Upper lobe of left lung (tissue), 6 donors: Measurements from ENCODE around the gene HIPK1. TPM values are rescaled to one million over a fixed set of nuclear protein-coding genes. Genes with fewer than 3 reads are reported as not detected.

Experiments used
- ATAC-seq, 2 donors: fragments of 200-7000 bp; cut with Tn5 transposase; one replicate each; pipeline ENCODE4 v1.9.1; 2022; ENCODE audit warnings: mild to moderate bottlenecking in 2 of 2, moderate library complexity in 2 of 2; ENCODE audit not compliant: low FRiP score in 2 of 2
- DNase-seq, 2 donors: peaks; one replicate each; pipeline ENCODE4 v3.0.0-alpha.2; 2019 to 2020
- H3K27ac ChIP-seq, 4 donors: fragments of 200-600 bp; sonication (generic); one replicate each; pipeline ENCODE4 v1.5.1; 2016 to 2019
- H3K27me3 ChIP-seq, 4 donors: fragments of 200-600 bp; sonication (generic); one replicate each; pipeline ENCODE4 v1.5.1; 2017 to 2019
- H3K36me3 ChIP-seq, 4 donors: fragments of 200-600 bp; sonication (generic); one replicate each; pipeline ENCODE4 v1.5.1; 2016 to 2019
- H3K4me1 ChIP-seq, 4 donors: fragments of 200-600 bp; sonication (generic); one replicate each; pipeline ENCODE4 v1.5.1; 2018 to 2019
- H3K4me3 ChIP-seq, 4 donors: fragments of 200-600 bp; sonication (generic); one replicate each; pipeline ENCODE4 v1.5.1; 2017 to 2019; ENCODE audit warnings: mild to moderate bottlenecking in 2 of 4, moderate library complexity in 1 of 4
- H3K9me3 ChIP-seq, 4 donors: fragments of 200-600 bp; sonication (generic); one replicate each; pipeline ENCODE4 v1.5.1; 2018 to 2019
- CTCF ChIP-seq, 6 experiments: fragments of 450-650 bp in 4 of 6; fragments of 200-600 bp in 2 of 6; sonication (generic) in 2 of 6; IDR thresholded peaks; one replicate each; pipeline ENCODE4 v1.5.1; 2016 to 2019; ENCODE audit warnings: antibody characterized with exemption in 6 of 6
- EP300 ChIP-seq, 4 donors: sonication (generic); formaldehyde crosslinking; IDR thresholded peaks; one replicate each; pipeline ENCODE4 v1.5.1; 2017; ENCODE audit warnings: antibody characterized with exemption in 4 of 4, control low read depth in 2 of 4
- POLR2A ChIP-seq, 4 donors: fragments of 450-650 bp; IDR thresholded peaks; one replicate each; pipeline ENCODE4 v1.5.1; 2016 to 2017; ENCODE audit warnings: antibody characterized with exemption in 4 of 4, mild to moderate bottlenecking in 2 of 4
- POLR2AphosphoS5 ChIP-seq, 2 donors: sonication (generic); formaldehyde crosslinking; IDR thresholded peaks; one replicate each; pipeline ENCODE4 v1.5.1; 2017; ENCODE audit warnings: antibody characterized with exemption in 2 of 2
- WGBS, 2 donors: methylation state at CpG; one replicate each; pipeline ENCODE4 v1.1.5; 2017 to 2018; 5-methylcytosine and 5-hydroxymethylcytosine counted together
- total RNA-seq, 6 donors: library from RNA; depleted of rRNA in 4 of 6; stranded (reverse); fragments of >200 nt in 4 of 6; gene quantifications; one replicate each; pipeline versions ENCODE4 v1.1.0 to v1.2.1, GENCODE V29; 2016 to 2021
- donor health status: DM: no; HTN: no; CAD: no; lungs with moderate emphysema.
- donor health status: DM: no; HTN: yes; CAD: no; lungs with severe emphysema.

HIPK1 gene
- total RNA-seq, 6 donors from 2014 or later: 31.4 to 85.5 (median 64.0) TPM

- TF ChIP-seq CTCF (IDR thresholded peaks at IDR 0.05) (no peak), POLR2A (IDR thresholded peaks at IDR 0.05) (no peak), POLR2AphosphoS5 (IDR thresholded peaks at IDR 0.05) (no peak), EP300 (IDR thresholded peaks at IDR 0.05) (no peak)
- DNase-seq (no peak), ATAC-seq (no peak)
- peaks cover 4 to 13% (median 6%) of the 10 kb centered on the region in 4 donors for H3K36me3 ChIP-seq
- WGBS, 2 donors: 72 to 78% methylated on average over 3 of the region's 3 CpGs
- peaks cover 37 to 56% (median 47%) of the 10 kb centered on the region in 4 donors for H3K4me1 ChIP-seq
- no peaks in the 10 kb centered on the region for H3K27me3 ChIP-seq
- no peak overlapping the region for H3K4me3 ChIP-seq
- H3K27ac ChIP-seq: no peak overlapping the region
- no peaks in the 10 kb centered on the region for H3K9me3 ChIP-seq
Observed at GRCh38 chr1:113977906-113978305, 48.8 kb downstream of the HIPK1 start.

DNA sequence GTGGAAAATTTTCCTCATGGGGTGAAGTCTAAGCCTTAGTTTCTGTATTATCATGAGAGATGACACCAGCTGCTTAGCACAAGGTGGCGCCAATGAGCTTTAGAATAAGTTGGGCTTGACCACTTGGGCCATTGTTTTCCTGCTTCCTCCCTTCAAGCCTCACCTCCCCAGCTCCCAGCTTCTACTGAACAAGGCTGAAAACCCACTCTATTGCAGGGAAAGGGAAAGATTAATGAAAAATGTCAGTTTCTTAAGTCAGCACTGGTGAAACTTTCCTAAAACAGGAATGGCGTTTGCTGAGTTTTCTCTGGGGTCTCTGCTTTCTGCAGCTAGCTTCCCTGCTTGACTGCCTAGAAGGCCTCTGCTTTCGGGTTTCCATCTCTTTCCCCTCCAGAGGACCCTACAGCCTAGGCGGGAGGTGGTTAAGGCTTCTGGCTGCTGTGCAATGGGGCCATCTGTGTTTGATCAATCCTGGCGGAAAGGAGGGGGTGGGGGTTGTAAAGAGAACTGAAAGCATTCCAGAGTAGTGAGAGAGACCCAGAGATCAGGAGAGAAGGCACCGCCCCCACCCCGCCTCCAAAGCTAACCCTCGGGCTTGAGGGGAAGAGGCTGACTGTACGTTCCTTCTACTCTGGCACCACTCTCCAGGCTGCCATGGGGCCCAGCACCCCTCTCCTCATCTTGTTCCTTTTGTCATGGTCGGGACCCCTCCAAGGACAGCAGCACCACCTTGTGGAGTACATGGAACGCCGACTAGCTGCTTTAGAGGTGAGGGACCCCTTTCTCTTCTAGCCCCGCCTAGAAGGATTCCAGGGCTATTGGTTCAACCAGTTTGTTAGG is 50.0 kb downstream of the HIPK1 start, which contains the start of gene OLFML3:
TSS of gene OLFML3 (plus strand) at position 612 of the 840 bp plus-strand sequence. CDS start at position 655, 43 bp downstream.
- Histone ChIP-seq H3K9me3 (no peaks in the 10 kb centered on the region), H3K36me3 (peaks cover 0 to 3% (median 0%) of the 10 kb centered on the region in 4 donors), H3K4me3 (peak within 1 kb of the TSS in 3 of 4 donors; percentile 6 to 36 (median 32)), H3K4me1 (peaks cover 46 to 64% (median 52%) of the 10 kb centered on the region in 4 donors), H3K27me3 (no peaks in the 10 kb centered on the region), H3K27ac (peak within 1 kb of the TSS; percentile 50 to 65 (median 62))
- 30 to 31% methylated on average over 12 to 13 of the region's 13 CpGs for WGBS, 2 donors
- DNase-seq: peak in 1 of 2 donors; percentile 86
- no peak for TF ChIP-seq POLR2AphosphoS5 (IDR thresholded peaks at IDR 0.05)
- peak; percentile 58 to 80 (median 64) for TF ChIP-seq CTCF (IDR thresholded peaks at IDR 0.05)
- no peak for TF ChIP-seq EP300 (IDR thresholded peaks at IDR 0.05)
- peak in 2 of 4 donors; percentile 23 for TF ChIP-seq POLR2A (IDR thresholded peaks at IDR 0.05)
- ATAC-seq: peak; percentile 84 to 87

DNA sequence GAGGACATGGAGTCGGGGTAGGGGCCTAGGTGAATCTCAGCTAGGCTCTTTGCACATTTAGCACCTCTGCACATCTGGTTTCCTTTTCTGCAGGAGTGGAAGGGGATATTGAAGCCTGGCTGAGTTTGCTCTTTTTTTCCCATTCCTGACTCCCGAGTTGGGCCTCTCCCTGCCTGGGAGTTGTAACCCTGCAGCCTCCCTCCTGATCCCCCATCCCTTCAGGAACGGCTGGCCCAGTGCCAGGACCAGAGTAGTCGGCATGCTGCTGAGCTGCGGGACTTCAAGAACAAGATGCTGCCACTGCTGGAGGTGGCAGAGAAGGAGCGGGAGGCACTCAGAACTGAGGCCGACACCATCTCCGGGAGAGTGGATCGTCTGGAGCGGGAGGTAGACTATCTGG is 51.0 kb downstream of the HIPK1 start:
- peak overlapping the region in 3 of 4 donors; percentile 6 to 36 (median 32) for H3K4me3 ChIP-seq
- no peaks in the 10 kb centered on the region for H3K36me3 ChIP-seq
- DNase-seq: peak in 1 of 2 donors; percentile 21
- H3K27ac ChIP-seq: peak overlapping the region; percentile 38 to 65 (median 62)
- no peaks in the 10 kb centered on the region for H3K27me3 ChIP-seq
- ATAC-seq: no peak
- no peak for TF ChIP-seq EP300 (IDR thresholded peaks at IDR 0.05)
- no peak for TF ChIP-seq POLR2A (IDR thresholded peaks at IDR 0.05)
- no peak for TF ChIP-seq CTCF (IDR thresholded peaks at IDR 0.05)
- no peak for TF ChIP-seq POLR2AphosphoS5 (IDR thresholded peaks at IDR 0.05)
- H3K4me1 ChIP-seq: peaks cover 52 to 66% (median 56%) of the 10 kb centered on the region in 4 donors
- WGBS, 2 donors: 61 to 72% methylated on average over 10 of the region's 10 CpGs
- no peaks in the 10 kb centered on the region for H3K9me3 ChIP-seq

DNA sequence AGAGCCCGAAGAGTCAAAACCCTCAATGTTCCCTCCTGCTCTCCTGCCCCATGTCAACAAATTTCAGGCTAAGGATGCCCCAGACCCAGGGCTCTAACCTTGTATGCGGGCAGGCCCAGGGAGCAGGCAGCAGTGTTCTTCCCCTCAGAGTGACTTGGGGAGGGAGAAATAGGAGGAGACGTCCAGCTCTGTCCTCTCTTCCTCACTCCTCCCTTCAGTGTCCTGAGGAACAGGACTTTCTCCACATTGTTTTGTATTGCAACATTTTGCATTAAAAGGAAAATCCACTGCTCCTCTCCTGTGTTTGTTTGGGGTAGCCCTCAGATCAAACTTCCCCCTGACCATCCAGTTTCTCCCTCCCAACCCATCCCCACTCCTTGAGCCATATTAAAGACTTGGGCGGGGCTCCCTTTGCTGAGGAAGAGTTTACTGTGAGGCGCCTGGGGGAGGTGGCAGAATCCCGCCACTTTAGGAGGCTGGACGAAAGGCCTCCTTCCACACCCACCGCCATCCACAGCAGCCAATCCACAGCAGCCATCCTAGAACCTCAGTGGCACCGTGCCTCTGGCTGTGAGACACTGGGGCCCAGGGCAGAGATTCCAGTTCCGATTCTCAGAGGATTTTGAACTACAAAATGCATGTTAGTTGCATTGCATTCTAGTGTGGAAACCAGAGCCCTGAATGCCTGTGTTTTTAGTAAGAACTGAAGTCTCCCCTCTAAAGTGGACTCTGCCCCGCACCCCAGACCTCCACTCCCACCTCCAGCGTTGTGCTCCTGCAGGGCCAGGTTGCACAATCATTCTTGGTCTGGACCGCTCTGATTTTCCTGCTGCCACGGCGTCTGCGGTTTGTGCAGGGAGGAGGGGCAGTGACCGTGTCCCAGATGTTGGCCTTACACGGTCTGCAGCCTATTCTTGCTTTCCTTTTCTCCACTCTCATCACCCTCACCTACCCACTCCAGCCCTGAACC is 53.1 kb downstream of the HIPK1 start:
- no peaks in the 10 kb centered on the region for H3K9me3 ChIP-seq
- ATAC-seq (peak; percentile 47 to 81), DNase-seq (peak; percentile 10 to 59)
- no peaks in the 10 kb centered on the region for H3K27me3 ChIP-seq
- H3K36me3 ChIP-seq: no peaks in the 10 kb centered on the region
- peak overlapping the region in 3 of 4 donors; percentile 6 to 36 (median 30) for H3K4me3 ChIP-seq
- H3K27ac ChIP-seq: peak overlapping the region; percentile 54 to 70 (median 60)
- WGBS, 2 donors: 42 to 43% methylated on average over 18 of the region's 18 CpGs
- H3K4me1 ChIP-seq: peaks cover 37 to 47% (median 39%) of the 10 kb centered on the region in 4 donors
- TF ChIP-seq CTCF (IDR thresholded peaks at IDR 0.05): no peak
- peak; percentile 9 to 23 for TF ChIP-seq POLR2AphosphoS5 (IDR thresholded peaks at IDR 0.05)
